Choroid plexus epithelial cell (primary cell): ENCODE measurements around the gene ATP10A.

Experiments used
- DNase-seq: peaks from one replicate; pipeline ENCODE4 v3.0.0-alpha.2; 2010; ENCODE audit warnings: low read depth
- H3K4me3 ChIP-seq: 2 replicates; pipeline ENCODE4 v1.5.1; 2011; ENCODE audit warnings: low read depth, mild to moderate bottlenecking, control low read depth, low read length, moderate library complexity
- TF ChIP-seq, protein P1 (sequence below): conservative IDR thresholded peaks from 2 replicates; pipeline ENCODE4 v1.5.1; 2011; ENCODE audit warnings: low read depth, mild to moderate bottlenecking, control low read depth, inconsistent platforms, low read length, moderate library complexity

ATP10A gene

DNA sequence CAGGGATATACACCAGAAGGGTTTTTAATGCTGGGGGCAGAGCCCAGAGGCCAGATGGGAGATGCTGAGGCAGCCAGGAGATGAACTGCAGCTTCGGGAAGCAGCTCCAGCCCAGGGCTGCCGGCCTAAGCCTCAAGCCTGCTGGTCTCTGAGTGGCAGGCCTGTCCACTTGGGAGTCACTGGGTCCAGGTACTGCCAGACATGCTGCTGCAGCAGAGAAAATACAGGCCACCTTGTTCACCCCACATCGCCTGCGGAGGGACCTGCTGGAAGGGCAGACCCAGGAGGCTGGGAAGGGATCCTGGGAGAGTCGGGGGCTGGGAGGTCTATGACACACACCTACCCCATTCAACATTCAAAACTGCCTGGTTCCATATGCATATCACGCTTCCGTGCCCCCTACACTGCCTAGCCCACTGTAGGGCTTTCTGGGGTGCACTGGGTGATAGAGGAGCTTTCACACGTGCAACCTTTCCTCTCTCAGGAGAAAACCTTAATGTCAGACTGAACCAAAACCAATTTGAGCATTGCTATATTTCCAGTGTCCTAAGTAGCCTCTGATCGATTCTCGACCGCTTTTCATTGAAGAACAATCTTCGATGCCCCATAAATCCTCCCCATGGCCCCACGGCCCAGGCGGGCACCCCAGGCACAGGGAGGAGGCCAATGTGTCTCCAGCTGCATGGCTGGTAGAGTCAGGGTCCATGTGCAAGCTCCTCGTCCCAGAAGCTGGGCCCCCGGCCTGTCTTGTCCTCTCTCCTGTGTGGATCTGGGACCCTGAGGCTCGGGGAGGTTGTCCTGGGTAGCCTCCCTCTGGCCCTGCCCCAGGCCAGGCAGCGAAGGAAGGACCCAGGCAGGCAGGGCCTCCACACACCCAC is 147.4 kb downstream of the ATP10A start:
- no peak overlapping the region for H3K4me3 ChIP-seq
- no peak for DNase-seq
- TF ChIP-seq, protein P1, sequence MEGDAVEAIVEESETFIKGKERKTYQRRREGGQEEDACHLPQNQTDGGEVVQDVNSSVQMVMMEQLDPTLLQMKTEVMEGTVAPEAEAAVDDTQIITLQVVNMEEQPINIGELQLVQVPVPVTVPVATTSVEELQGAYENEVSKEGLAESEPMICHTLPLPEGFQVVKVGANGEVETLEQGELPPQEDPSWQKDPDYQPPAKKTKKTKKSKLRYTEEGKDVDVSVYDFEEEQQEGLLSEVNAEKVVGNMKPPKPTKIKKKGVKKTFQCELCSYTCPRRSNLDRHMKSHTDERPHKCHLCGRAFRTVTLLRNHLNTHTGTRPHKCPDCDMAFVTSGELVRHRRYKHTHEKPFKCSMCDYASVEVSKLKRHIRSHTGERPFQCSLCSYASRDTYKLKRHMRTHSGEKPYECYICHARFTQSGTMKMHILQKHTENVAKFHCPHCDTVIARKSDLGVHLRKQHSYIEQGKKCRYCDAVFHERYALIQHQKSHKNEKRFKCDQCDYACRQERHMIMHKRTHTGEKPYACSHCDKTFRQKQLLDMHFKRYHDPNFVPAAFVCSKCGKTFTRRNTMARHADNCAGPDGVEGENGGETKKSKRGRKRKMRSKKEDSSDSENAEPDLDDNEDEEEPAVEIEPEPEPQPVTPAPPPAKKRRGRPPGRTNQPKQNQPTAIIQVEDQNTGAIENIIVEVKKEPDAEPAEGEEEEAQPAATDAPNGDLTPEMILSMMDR: no peak

DNA sequence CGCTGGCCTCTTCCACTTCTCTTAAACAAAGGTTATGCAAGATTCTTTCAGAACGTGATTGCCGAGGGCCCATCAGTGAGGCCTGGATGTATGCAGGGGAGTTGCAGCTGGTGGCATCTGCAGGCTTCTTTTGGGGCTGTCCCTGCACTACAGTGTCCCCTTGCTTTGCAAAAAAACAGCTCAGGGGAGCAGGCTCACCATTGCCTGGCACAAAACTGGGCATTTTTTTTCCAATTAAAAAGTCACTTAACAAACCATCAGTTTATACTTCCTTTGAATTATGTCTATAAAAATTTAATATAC is 148.6 kb downstream of the ATP10A start:
- TF ChIP-seq, protein P1: no peak
- no peak for DNase-seq
- H3K4me3 ChIP-seq: no peak overlapping the region

DNA sequence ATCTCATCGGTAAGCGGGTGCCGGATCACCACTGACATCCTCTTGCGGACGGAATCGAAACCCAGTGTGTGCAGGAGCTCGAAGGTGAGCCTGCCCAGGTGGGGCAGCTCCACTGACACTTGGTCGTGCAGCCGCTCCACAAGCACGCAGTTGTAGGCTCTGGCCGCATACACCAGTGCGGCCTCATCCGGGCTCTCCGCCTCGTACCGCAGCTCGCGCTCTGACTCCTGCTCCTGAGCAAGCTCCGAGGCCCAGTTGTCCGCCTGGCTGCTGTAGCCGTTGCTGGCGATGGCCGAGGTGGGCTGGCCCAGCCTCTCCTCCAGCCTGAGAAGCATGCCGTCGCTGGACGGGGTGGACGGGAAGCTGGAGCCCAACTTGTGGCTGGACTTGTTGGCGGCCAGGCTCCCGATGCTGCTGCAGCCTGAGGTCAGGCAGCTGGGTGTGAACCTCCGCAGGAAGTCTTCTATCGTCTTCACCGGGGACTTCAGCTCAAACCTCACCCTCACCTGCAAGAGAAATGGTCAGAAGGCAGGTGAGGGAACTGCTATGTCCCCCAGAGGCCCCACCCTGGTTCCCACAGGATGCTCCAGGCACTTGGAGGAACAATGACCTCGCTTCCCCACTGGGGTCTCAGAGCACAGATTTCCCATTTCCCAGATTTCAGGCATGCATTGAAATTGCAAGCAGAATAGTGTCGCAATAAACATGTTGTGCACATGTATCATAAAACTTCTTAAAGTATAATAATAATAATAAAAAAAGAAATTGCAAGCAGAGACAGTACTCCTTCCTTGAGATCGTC is 149.2 kb downstream of the ATP10A start:
- H3K4me3 ChIP-seq: no peak overlapping the region
- DNase-seq: no peak
- TF ChIP-seq, protein P1: no peak

- TF ChIP-seq, protein P1: no peak
- H3K4me3 ChIP-seq: no peak overlapping the region
- no peak for DNase-seq
These were observed 150.2 kb downstream of the ATP10A start for GRCh38 chr15:25712961-25713355.

GRCh38 chr15:25712192-25712960 is 150.8 kb downstream of the ATP10A start:
- TF ChIP-seq, protein P1: no peak
- DNase-seq: no peak
- H3K4me3 ChIP-seq: no peak overlapping the region

- no peak for DNase-seq
- TF ChIP-seq, protein P1: no peak
- no peak overlapping the region for H3K4me3 ChIP-seq
These were observed 151.4 kb downstream of the ATP10A start for GRCh38 chr15:25711691-25712090.
